Measurements from ENCODE around the gene WFDC2.

- TF ChIP-seq POLR2A (IDR thresholded peaks at IDR 0.05; ENCODE audit: low read depth, low read length) (no peak), TAF1 (IDR thresholded peaks at IDR 0.05; ENCODE audit: borderline replicate concordance, low read depth, low read length) (no peak)
Measured at GRCh38 chr20:45433976-45434375, 35.6 kb upstream of the WFDC2 start.

Data from GM12892 (cell line).